ENCODE results near the gene GRK4.

The GRK4 gene

GRCh38 chr4:3017504-3017903 is 54.1 kb downstream of the GRK4 start:
- DNase-seq: no peak

GRCh38 chr4:3019145-3019846 is 55.9 kb downstream of the GRK4 start:
- DNase-seq: no peak

GRCh38 chr4:3021127-3021526 is 57.8 kb downstream of the GRK4 start:
- no peak for DNase-seq

- DNase-seq: no peak
Observed at GRCh38 chr4:3021627-3022026, 58.3 kb downstream of the GRK4 start.

GRCh38 chr4:3022112-3022511 is 58.7 kb downstream of the GRK4 start:
- no peak for DNase-seq

- no peak for DNase-seq
Observed at GRCh38 chr4:3022651-3023050, 59.3 kb downstream of the GRK4 start.

GRCh38 chr4:3025881-3026280 is 62.5 kb downstream of the GRK4 start:
- no peak for DNase-seq

- no peak for DNase-seq
Observed at GRCh38 chr4:3026540-3026939, 63.2 kb downstream of the GRK4 start.

GRCh38 chr4:3029464-3029863 is 66.1 kb downstream of the GRK4 start:
- DNase-seq: no peak

- DNase-seq: no peak
Observed at GRCh38 chr4:3030566-3031356, 67.4 kb downstream of the GRK4 start.

GRCh38 chr4:3031357-3032082 is 68.1 kb downstream of the GRK4 start:
- DNase-seq: no peak

GRCh38 chr4:3034231-3034630 is 70.9 kb downstream of the GRK4 start:
- no peak for DNase-seq

- DNase-seq: no peak
Observed at GRCh38 chr4:3035249-3035648, 71.9 kb downstream of the GRK4 start.

GRCh38 chr4:3035674-3036073 is 72.3 kb downstream of the GRK4 start:
- DNase-seq: no peak

GRCh38 chr4:3036131-3036952 is 73.0 kb downstream of the GRK4 start:
- no peak for DNase-seq

- DNase-seq: no peak
Observed at GRCh38 chr4:3037957-3038461, 74.6 kb downstream of the GRK4 start.

GRCh38 chr4:3039706-3040366 is 76.5 kb downstream of the GRK4 start:
- DNase-seq: no peak

- no peak for DNase-seq
Observed at GRCh38 chr4:3040452-3041191, 77.3 kb downstream of the GRK4 start.

GRCh38 chr4:3041192-3042142 is 78.1 kb downstream of the GRK4 start:
- no peak for DNase-seq

GRCh38 chr4:3042226-3042625 is 78.9 kb downstream of the GRK4 start:
- DNase-seq: no peak

Data from SIG-M5 (cell line).